Mucosa of descending colon (tissue), 3 donors: ENCODE measurements around the gene GAST. TPM values are rescaled to one million over a fixed set of nuclear protein-coding genes. Genes with fewer than 3 reads are reported as not detected.

Experiments
- ATAC-seq: fragments of 200-7000 bp; cut with Tn5 transposase; one replicate; pipeline ENCODE4 v1.9.1; 2020; ENCODE audit warnings: mild to moderate bottlenecking, moderate library complexity
- DNase-seq, 3 donors: peaks; one replicate each; pipeline ENCODE4 v3.0.0-alpha.2; 2020
- H3K36me3 ChIP-seq: fragments of 200-600 bp; one replicate; pipeline ENCODE4 v1.8.0; 2021; ENCODE audit warnings: low read depth, mild to moderate bottlenecking
- H3K4me1 ChIP-seq: fragments of 200-600 bp; one replicate; pipeline ENCODE4 v1.8.0; 2021; ENCODE audit warnings: low read depth, mild to moderate bottlenecking
- H3K4me3 ChIP-seq: fragments of 200-600 bp; one replicate; pipeline ENCODE4 v1.8.0; 2021; ENCODE audit warnings: mild to moderate bottlenecking
- H3K9me3 ChIP-seq: fragments of 200-600 bp; one replicate; pipeline ENCODE4 v1.8.0; 2021; ENCODE audit warnings: mild to moderate bottlenecking
- intact Hi-C, 2 donors: fragments of 100-400 bp; cut with DNase I in 1 of 2; cut with micrococcal nuclease in 1 of 2; formaldehyde crosslinking; loops; one replicate each; pipeline versions ENCODE4 v1.11.0 to v1.11.1; 2022; cut with DNase I, micrococcal nuclease
- long read RNA-seq, 2 donors: library from polyadenylated mRNA; unstranded; transcript quantifications; one replicate each; pipeline ENCODE4 v2.0.0, GENCODE V29; 2019 to 2021
- total RNA-seq, 3 donors: library from RNA; stranded (reverse); fragmentation: NEBNext Ultra II Directional in 2 of 3; extraction: Animal tissue kit (Norgen Biotek cat#: 25700) in 2 of 3; gene quantifications; one replicate each; pipeline versions ENCODE4 v1.2.1 to v1.2.4, GENCODE V29; 2021 to 2023
- TF ChIP-seq, protein P1 (sequence below): fragments of 200-600 bp; IDR thresholded peaks from one replicate; pipeline ENCODE4 v1.8.0; 2022; ENCODE audit warnings: antibody characterized with exemption, mild to moderate bottlenecking
- donor health status: DM: no; HTN: no; CAD: no; lungs with moderate emphysema.
- donor health status: DM: no; HTN: no; CAD: no.
- donor health status: DM: no; HTN: yes; CAD: no.

Gene GAST, protein sequence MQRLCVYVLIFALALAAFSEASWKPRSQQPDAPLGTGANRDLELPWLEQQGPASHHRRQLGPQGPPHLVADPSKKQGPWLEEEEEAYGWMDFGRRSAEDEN
- not detected for total RNA-seq
- long read RNA-seq, donor 1, result 0 reads
- long read RNA-seq, donor 2, result 0 reads

DNA sequence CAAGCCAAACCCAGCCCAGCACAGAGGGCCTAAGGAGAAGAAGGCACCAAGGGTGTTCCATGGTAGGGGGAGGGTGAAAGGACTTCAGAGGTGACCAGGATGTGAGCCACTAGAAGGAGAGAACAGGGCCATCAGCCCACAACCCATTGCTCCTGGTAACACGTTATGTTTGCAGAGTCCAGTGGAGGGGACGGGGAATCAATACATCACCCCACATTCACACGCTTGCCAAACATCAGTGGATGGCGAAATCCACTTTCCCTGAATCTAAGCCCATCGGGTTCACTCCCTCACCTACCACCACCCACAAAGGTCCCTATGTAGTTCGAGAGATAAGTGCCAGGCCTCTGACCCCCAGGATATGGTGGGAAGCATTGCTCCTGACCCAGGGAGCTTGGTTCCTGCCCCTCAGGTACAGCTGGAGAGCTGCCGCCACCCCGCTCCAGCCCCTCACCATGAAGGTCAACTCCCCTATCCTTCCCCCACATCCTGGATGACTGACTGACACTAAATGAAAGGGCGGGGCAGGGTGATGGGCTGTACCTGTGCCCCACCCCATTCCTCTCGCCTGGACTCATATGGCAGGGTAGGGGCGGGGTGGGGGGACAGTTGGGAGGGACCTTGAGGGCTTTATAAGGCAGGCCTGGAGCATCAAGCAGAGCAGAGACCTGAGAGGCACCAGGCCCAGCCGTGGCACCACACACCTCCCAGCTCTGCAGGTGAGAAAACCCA is at the start of gene GAST:
GAST (plus strand) TSS at position 663 of the 732 bp plus-strand sequence. CDS start 3,106 bp downstream, outside the sequence.
- ATAC-seq (no peak), DNase-seq (no peak)
- TF ChIP-seq, protein P1, sequence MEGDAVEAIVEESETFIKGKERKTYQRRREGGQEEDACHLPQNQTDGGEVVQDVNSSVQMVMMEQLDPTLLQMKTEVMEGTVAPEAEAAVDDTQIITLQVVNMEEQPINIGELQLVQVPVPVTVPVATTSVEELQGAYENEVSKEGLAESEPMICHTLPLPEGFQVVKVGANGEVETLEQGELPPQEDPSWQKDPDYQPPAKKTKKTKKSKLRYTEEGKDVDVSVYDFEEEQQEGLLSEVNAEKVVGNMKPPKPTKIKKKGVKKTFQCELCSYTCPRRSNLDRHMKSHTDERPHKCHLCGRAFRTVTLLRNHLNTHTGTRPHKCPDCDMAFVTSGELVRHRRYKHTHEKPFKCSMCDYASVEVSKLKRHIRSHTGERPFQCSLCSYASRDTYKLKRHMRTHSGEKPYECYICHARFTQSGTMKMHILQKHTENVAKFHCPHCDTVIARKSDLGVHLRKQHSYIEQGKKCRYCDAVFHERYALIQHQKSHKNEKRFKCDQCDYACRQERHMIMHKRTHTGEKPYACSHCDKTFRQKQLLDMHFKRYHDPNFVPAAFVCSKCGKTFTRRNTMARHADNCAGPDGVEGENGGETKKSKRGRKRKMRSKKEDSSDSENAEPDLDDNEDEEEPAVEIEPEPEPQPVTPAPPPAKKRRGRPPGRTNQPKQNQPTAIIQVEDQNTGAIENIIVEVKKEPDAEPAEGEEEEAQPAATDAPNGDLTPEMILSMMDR, result no peak
- H3K4me1 ChIP-seq, result no peaks in the 10 kb centered on the region
- no peaks in the 10 kb centered on the region for H3K9me3 ChIP-seq
- H3K36me3 ChIP-seq, result no peaks in the 10 kb centered on the region
- no peak within 1 kb of the TSS for H3K4me3 ChIP-seq
- intact Hi-C loops, result no loop called here

DNA sequence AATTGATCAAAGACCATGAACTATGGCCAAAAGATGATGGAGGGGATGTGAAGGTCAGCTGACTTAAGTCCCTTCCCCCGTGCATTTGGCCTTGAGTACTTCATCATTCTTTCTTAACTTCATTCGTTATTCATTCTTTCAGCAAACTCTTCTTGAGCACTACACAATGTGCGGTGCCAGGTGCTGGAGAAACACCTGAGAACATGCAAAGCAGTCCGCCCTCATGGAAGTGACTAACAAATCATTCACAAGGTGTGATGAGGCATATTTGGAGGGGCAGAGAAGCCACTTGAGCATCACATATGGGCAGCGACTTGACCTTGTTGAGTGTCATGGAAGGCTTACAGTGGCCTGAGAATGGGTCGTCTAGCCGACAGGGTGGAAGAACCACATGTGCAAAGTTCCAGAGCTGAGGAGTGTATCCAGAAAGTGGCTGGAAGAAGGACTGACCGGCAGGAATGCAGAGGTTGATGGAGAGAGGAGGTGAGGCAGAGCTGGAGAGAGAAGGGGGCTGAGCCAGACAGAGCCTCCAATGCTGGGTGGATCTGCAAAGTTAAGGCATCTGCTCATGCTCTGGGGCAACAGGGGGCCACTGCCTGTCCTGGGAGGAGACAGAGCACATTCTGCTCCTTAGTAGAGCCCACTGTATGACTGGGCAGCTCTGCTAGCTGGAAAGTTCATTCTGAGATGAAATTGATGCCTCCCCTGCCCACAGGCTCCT is 48.5 kb upstream of the GAST start:
- intact Hi-C loops, result loop anchor here (5.0 to 10.0 kb wide), 2 partner anchors 119 to 756 kb away; no protein-coding TSS in a partner anchor

DNA sequence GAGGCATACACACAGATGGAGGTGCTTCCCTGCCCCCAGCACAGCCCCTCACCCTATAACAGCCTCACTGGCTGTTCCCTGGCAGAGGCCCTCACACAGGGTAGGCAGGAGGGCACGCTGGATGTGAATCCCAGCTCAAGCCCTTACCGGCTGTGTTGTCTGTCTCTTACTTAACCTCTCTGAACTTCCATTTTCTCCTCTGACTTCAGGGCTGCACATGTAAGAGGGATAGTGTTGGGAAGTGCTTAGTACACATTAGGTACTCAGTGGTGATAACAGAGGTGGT is 48.0 kb upstream of the GAST start:
- Histone ChIP-seq H3K36me3 (no peaks in the 10 kb centered on the region), H3K9me3 (no peaks in the 10 kb centered on the region), H3K4me3 (no peak overlapping the region), H3K4me1 (peaks cover 22% of the 10 kb centered on the region)
- DNase-seq (peak in 1 of 3 donors; percentile 40), ATAC-seq (no peak)
- intact Hi-C loops, result loop anchor here (5.0 to 10.0 kb wide), 2 partner anchors 119 to 757 kb away; no protein-coding TSS in a partner anchor
- TF ChIP-seq, protein P1, result no peak

More for the DNA sequence above, 48.5 kb upstream of the GAST start:
- Histone ChIP-seq H3K4me1 (peaks cover 22% of the 10 kb centered on the region), H3K4me3 (no peak overlapping the region), H3K36me3 (no peaks in the 10 kb centered on the region), H3K9me3 (no peaks in the 10 kb centered on the region)
- ATAC-seq, result no peak
- peak in 2 of 3 donors; percentile 14 to 28 for DNase-seq
- TF ChIP-seq, protein P1, result no peak

DNA sequence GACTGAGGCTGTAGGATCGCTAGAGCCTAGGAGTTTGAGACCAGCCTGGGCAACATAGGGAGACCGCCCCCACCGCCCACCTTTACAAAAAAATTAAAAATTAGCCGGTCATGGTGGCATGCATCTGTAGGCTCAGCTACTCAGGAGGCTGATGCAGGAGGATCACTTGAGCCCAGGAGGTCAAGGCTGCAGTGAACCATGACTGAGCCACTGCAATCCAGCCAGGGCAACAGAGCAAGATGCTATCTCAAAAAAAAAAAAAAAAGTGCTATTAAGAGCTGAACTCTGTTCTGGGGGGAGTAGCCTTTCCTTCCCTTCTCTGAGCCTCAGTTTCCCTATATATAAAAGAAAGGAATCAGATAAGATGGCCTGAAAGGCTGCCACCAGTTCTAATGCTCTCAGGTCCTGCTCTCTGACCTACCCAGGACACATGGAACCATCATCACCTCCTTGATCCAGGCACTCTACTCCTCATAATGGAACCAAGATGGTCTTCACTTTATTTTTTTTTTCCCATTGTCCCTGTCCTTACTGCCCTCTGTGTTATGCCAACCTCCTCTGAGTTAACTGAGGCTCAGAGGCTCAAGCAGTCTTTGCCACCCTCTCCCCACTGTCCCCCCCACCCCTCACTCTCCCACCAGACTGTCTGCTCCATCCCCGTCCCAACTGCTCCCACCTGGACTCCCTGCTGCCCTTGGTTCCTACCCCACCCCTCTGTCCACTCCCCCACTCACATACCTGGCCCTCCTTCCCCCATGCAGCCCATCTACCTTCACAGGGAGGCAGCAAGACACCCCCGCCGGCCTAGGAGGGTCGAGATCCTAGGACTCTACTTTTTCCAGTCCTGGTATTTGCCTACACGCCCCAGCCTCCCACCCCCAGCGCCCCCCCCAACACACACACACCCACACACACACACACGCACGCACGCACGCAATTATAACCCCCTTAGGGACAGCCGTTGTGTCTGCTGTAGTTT is 47.3 kb upstream of the GAST start:
- no peak for ATAC-seq
- TF ChIP-seq, protein P1, result no peak
- peak in 2 of 3 donors; percentile 46 to 61 for DNase-seq
- no peaks in the 10 kb centered on the region for H3K36me3 ChIP-seq
- no peaks in the 10 kb centered on the region for H3K9me3 ChIP-seq
- intact Hi-C loops, result loop anchor here (5.0 to 10.0 kb wide), 4 partner anchors 118 to 863 kb away; no protein-coding TSS in a partner anchor
- H3K4me1 ChIP-seq, result peaks cover 22% of the 10 kb centered on the region
- no peak overlapping the region for H3K4me3 ChIP-seq
